Smooth muscle cell (in vitro differentiated cells): ENCODE measurements around the gene RSL1D1. TPM values are rescaled to one million over a fixed set of nuclear protein-coding genes. Genes with fewer than 3 reads are reported as not detected.
"Not testable (repeated sequence)": the region's sequence is repeated elsewhere in the genome, so short reads cannot be mapped to it uniquely, and the experiment has no call there.

Source experiments
- DNase-seq: peaks from one replicate; lab custom pipeline; 2025; ENCODE audit not compliant: unreplicated experiment; lab: John Stamatoyannopoulos, UW
- H2AFZ ChIP-seq: fragments of 200-600 bp; sonication (generic); 2 replicates; pipeline ENCODE4 v1.6.0; 2016; ENCODE audit warnings: antibody characterized with exemption, low read depth, mild to moderate bottlenecking
- H3F3A ChIP-seq: fragments of 200-600 bp; sonication (generic); 2 replicates; pipeline ENCODE4 v1.6.0; 2017; ENCODE audit warnings: antibody characterized with exemption, low read depth
- H3K27ac ChIP-seq: fragments of 200-600 bp; sonication (generic); 2 replicates; pipeline ENCODE4 v1.5.1; 2016; ENCODE audit warnings: low read depth, mild to moderate bottlenecking
- H3K27me3 ChIP-seq: fragments of 200-600 bp; sonication (generic); 2 replicates; pipeline ENCODE4 v1.6.1; 2016; ENCODE audit warnings: low read depth, mild to moderate bottlenecking
- H3K36me3 ChIP-seq: fragments of 200-600 bp; sonication (generic); 2 replicates; pipeline ENCODE4 v1.5.1; 2016; ENCODE audit warnings: low read depth
- H3K4me1 ChIP-seq: fragments of 200-600 bp; sonication (generic); 2 replicates; pipeline ENCODE4 v1.5.1; 2016; ENCODE audit warnings: low read depth
- H3K4me2 ChIP-seq: fragments of 200-600 bp; sonication (generic); 2 replicates; pipeline ENCODE4 v1.6.0; 2016; ENCODE audit warnings: mild to moderate bottlenecking
- H3K4me3 ChIP-seq: fragments of 200-600 bp; sonication (generic); 2 replicates; pipeline ENCODE4 v1.5.1; 2016; ENCODE audit warnings: mild to moderate bottlenecking
- H3K79me2 ChIP-seq: fragments of 200-600 bp; sonication (generic); 2 replicates; pipeline ENCODE4 v1.6.0; 2016; ENCODE audit warnings: low read depth, mild to moderate bottlenecking
- H3K9ac ChIP-seq: fragments of 200-600 bp; sonication (generic); 2 replicates; pipeline ENCODE4 v1.6.0; 2016; ENCODE audit warnings: low read depth
- H3K9me3 ChIP-seq: fragments of 200-600 bp; sonication (generic); replicated peaks from 2 replicates; pipeline ENCODE4 v1.5.1; 2016; ENCODE audit warnings: low read depth
- H4K20me1 ChIP-seq: fragments of 200-600 bp; sonication (generic); 2 replicates; pipeline ENCODE4 v1.6.0; 2016; ENCODE audit warnings: low read depth
- WGBS: methylation state at CpG from one replicate; pipeline ENCODE4 v1.1.7; 2016; ENCODE audit warnings: low lambda C conversion rate; 5-methylcytosine and 5-hydroxymethylcytosine counted together
- polyA plus RNA-seq: library from polyadenylated mRNA; unstranded; fragments of >200 nt; fragmentation: Nextera tagmentation; extraction: Ambion mirVana; gene quantifications from 2 replicates; pipeline ENCODE4 v1.2.1, GENCODE V29; 2016
- total RNA-seq: library from RNA; depleted of rRNA; stranded (reverse); fragments of >200 nt; gene quantifications from 2 replicates; pipeline ENCODE4 v1.2.3, GENCODE V29; 2014
- TF ChIP-seq, protein P1 (sequence below): fragments of 200-600 bp; sonication (generic); IDR thresholded peaks from 2 replicates; pipeline ENCODE4 v1.5.1; 2017; ENCODE audit warnings: borderline replicate concordance, mild to moderate bottlenecking, antibody characterized with exemption; ENCODE audit not compliant: insufficient read depth, poor library complexity, severe bottlenecking

RSL1D1 gene
- total and polyA plus RNA-seq, 2 experiments from 2014 or later: 104 to 157 TPM

DNA sequence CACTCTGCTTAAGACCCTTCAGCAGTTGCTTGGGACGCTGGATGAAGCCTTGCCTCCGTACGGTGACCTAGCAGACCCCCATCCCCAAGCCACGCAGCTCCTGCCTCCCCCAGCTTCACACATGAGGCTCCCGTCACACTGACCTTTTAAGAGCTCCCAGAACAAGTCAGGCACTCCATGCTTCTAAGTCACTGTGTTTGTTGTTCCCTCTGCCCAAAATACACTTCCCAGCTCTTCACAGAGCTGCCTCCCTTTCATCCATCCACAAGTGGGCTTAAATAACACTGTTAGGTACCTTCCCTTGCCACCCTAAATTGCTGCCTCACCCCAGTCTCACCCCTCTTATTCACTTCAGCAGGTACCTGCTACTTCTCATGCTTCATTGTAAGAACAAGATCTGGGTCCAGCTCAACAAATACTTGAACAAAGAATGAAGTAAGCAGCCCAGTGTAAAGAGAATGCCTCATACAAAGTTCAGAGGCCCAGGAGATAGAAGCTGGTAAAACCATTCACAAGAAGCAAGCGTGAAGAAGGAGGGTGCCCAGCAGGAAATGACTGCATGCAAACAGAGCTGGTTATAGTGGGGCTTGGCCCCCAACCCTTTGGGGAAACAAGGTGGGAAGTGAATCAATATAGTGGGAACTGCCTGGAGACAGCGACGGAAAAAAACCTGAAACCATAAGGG lies 60.1 kb downstream of the RSL1D1 start:
- peaks cover 100% of the 10 kb centered on the region for H3K79me2 ChIP-seq
- no peak overlapping the region for H2AFZ ChIP-seq
- no peaks in the 10 kb centered on the region for H3K9me3 ChIP-seq
- no peaks in the 10 kb centered on the region for H3K27me3 ChIP-seq
- TF ChIP-seq, protein P1, sequence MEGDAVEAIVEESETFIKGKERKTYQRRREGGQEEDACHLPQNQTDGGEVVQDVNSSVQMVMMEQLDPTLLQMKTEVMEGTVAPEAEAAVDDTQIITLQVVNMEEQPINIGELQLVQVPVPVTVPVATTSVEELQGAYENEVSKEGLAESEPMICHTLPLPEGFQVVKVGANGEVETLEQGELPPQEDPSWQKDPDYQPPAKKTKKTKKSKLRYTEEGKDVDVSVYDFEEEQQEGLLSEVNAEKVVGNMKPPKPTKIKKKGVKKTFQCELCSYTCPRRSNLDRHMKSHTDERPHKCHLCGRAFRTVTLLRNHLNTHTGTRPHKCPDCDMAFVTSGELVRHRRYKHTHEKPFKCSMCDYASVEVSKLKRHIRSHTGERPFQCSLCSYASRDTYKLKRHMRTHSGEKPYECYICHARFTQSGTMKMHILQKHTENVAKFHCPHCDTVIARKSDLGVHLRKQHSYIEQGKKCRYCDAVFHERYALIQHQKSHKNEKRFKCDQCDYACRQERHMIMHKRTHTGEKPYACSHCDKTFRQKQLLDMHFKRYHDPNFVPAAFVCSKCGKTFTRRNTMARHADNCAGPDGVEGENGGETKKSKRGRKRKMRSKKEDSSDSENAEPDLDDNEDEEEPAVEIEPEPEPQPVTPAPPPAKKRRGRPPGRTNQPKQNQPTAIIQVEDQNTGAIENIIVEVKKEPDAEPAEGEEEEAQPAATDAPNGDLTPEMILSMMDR: no peak
- no peak overlapping the region for H3K9ac ChIP-seq
- H3K4me1 ChIP-seq: peaks cover 25% of the 10 kb centered on the region
- H3K4me3 ChIP-seq: no peak overlapping the region
- H3K4me2 ChIP-seq: no peak overlapping the region
- DNase-seq: no peak
- 97% methylated on average over 8 of the region's 8 CpGs for WGBS
- no peaks in the 10 kb centered on the region for H3K36me3 ChIP-seq
- peaks cover 3% of the 10 kb centered on the region for H3F3A ChIP-seq
- peaks cover 93% of the 10 kb centered on the region for H4K20me1 ChIP-seq
- H3K27ac ChIP-seq: peak overlapping the region; percentile 61

DNA sequence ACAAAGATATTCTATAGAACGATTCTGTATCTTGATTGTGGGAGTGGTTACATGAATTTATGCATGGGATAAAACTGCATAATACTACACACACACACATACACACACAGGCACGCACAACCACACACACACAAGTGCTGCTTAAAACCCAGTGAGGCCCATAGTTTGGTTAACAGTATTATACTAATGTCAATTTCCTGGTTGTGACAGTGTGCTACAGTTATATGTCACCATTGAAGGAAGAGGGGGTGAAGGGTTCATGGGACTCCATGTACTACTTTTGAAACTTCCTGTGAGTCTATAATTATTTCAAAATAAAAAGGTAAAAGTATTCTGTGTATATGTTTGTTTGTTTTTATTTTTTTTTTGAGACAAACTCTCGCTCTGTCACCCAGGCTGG lies 62.4 kb downstream of the RSL1D1 start:
- H2AFZ ChIP-seq: no peak overlapping the region
- peaks cover 98% of the 10 kb centered on the region for H4K20me1 ChIP-seq
- DNase-seq: no peak
- peaks cover 19% of the 10 kb centered on the region for H3K4me1 ChIP-seq
- no peaks in the 10 kb centered on the region for H3K27me3 ChIP-seq
- no peaks in the 10 kb centered on the region for H3K9me3 ChIP-seq
- H3K36me3 ChIP-seq: no peaks in the 10 kb centered on the region
- no peak overlapping the region for H3K4me3 ChIP-seq
- peaks cover 100% of the 10 kb centered on the region for H3K79me2 ChIP-seq
- H3K9ac ChIP-seq: no peak overlapping the region
- no peaks in the 10 kb centered on the region for H3F3A ChIP-seq
- WGBS: 99% methylated on average over 3 of the region's 3 CpGs
- H3K4me2 ChIP-seq: no peak overlapping the region
- no peak overlapping the region for H3K27ac ChIP-seq
- TF ChIP-seq, protein P1: no peak

DNA sequence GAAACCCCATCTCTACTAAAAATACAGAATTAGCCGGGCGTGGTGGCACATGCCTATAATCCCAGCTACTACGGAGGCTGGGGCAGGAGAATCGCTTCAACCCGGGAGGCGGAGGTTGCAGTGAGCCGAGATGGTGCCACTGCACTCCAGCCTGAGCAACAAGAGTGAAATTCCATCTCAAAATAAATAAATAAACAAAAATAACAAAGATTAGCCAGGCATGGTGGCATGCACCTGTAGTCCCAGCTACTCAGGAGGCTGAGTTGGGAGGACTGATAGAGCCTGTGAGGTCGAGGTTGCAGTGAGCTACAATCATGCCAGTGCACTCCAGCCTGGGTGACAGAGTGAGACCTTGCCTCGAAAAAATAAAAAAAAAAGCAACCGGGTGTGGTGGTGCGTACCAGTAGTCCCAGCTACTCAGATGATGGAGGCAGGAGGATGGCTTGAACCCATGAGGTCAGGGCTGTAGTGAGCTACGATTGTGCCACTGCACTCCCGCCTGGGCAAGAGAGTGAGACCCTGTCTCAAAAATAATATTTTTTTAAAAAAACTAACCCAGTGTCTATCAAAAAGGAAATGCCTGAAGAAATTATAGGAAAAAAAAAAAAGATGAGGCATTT lies 66.3 kb downstream of the RSL1D1 start:
- not testable (repeated sequence) for H3K36me3 ChIP-seq, H3K9ac ChIP-seq, H3K9me3 ChIP-seq, H3K4me1 ChIP-seq, H3K27me3 ChIP-seq, H3K27ac ChIP-seq, DNase-seq, H3F3A ChIP-seq, H3K4me2 ChIP-seq, H3K4me3 ChIP-seq, H2AFZ ChIP-seq
- WGBS: 98% methylated on average over 13 of the region's 13 CpGs
- Histone ChIP-seq H4K20me1 (peaks cover 86% of the 10 kb centered on the region), H3K79me2 (peaks cover 86% of the 10 kb centered on the region)

DNA sequence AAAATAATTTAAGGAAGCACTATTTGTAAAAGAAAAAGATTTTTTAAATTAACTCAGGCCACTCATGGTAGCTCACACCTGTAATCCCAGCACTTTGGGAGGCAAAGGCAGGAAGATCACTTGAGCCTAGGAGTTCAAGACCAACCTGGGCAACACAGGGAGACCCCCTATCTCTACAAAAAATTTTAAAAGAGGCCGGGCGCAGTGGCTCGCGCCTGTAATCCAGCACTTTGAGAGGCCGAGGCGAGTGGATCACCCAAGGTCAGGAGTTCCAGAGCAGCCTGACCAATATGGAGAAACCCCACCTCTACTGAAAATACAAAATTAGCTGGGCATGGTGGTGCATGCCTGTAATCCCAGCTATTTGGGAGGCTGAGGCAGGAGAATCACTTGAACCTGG lies 67.0 kb downstream of the RSL1D1 start:
- Histone ChIP-seq H3K4me2 (peak overlapping the region; percentile 76), H3K27ac (peak overlapping the region; percentile 37), H3K79me2 (peaks cover 86% of the 10 kb centered on the region), H4K20me1 (peaks cover 85% of the 10 kb centered on the region)
- not testable (repeated sequence) for DNase-seq, H2AFZ ChIP-seq, H3K4me3 ChIP-seq, H3K27me3 ChIP-seq, H3K9me3 ChIP-seq, H3K9ac ChIP-seq, H3F3A ChIP-seq, H3K36me3 ChIP-seq, H3K4me1 ChIP-seq
- 98% methylated on average over 6 of the region's 6 CpGs for WGBS
